GM18873 (cell line): Measurements from ENCODE around the gene PLEKHM3.

Experiments
- ATAC-seq: cut with Tn5 transposase; IDR thresholded peaks from one replicate; pipeline ENCODE4 v1.9.1; 2021; ENCODE audit warnings: mild to moderate bottlenecking, moderate library complexity, moderate number of reproducible peaks; ENCODE audit not compliant: unreplicated experiment, low FRiP score

Gene PLEKHM3

GRCh38 chr2:207868855-207869596 is 156.3 kb downstream of the PLEKHM3 start:
- no peak for ATAC-seq

DNA sequence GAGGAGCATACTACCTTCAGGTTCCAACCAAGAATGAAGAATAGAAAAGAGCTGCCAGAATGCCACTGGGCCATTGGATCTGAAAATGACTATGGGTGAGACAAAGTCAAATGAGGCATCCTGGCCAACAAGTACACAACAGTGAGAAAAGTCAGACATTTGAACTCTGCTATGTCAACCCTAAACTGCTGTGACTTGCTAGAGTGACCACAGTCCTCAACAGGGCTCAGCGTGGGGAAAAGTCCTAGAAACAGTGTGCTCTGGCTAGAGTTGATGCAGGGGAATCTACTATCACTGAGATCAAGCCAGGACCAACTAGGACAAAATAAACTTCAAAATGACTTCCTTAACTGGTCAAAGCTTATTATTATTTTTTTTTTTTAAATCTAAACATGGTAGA is 157.4 kb downstream of the PLEKHM3 start:
- ATAC-seq, result no peak

DNA sequence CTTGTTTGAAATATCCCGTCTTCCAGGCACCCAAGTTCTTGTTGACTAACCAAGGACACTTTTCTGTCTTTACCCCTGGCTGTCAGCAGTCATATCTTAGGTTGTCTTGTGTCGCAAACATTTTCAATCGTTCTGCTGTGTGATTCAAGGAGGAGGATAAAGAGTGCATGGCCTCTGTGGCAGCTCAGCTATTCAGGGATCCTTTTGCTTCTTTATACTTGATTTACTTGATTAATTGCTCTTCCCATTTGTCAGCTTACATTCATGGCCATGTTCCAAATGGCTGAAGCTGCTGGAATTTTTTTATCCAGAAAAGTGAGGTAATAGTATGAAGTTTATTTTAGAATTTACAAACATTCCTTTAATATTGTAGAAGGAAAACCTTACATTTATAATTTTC is 158.3 kb downstream of the PLEKHM3 start:
- no peak for ATAC-seq

- ATAC-seq, result no peak
Observed at GRCh38 chr2:207865210-207865609, 160.1 kb downstream of the PLEKHM3 start.

DNA sequence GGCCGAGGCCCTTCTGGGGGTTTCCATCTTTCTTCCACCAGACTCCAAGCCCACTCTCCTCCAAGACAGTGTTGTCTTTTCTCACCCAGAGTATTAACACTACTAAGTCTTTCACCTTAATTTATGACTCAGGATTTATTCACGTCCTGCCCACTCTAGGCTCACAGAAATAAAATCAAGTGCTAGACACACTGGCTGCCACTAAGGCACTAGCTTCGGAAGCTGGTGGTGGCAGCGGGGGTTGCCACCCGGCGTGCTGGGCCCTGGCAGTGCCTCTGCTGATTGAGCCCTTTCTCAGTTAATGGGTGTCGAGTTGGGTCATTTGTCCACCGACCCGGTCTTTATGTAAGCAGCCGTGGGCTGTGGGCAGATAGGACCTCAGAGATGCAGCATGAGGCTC is 162.0 kb downstream of the PLEKHM3 start:
- no peak for ATAC-seq

GRCh38 chr2:207861789-207862188 is 163.5 kb downstream of the PLEKHM3 start:
- ATAC-seq, result no peak

- ATAC-seq, result no peak
Observed at GRCh38 chr2:207860685-207861084, 164.6 kb downstream of the PLEKHM3 start.

GRCh38 chr2:207855591-207855990 is 169.7 kb downstream of the PLEKHM3 start:
- no peak for ATAC-seq

DNA sequence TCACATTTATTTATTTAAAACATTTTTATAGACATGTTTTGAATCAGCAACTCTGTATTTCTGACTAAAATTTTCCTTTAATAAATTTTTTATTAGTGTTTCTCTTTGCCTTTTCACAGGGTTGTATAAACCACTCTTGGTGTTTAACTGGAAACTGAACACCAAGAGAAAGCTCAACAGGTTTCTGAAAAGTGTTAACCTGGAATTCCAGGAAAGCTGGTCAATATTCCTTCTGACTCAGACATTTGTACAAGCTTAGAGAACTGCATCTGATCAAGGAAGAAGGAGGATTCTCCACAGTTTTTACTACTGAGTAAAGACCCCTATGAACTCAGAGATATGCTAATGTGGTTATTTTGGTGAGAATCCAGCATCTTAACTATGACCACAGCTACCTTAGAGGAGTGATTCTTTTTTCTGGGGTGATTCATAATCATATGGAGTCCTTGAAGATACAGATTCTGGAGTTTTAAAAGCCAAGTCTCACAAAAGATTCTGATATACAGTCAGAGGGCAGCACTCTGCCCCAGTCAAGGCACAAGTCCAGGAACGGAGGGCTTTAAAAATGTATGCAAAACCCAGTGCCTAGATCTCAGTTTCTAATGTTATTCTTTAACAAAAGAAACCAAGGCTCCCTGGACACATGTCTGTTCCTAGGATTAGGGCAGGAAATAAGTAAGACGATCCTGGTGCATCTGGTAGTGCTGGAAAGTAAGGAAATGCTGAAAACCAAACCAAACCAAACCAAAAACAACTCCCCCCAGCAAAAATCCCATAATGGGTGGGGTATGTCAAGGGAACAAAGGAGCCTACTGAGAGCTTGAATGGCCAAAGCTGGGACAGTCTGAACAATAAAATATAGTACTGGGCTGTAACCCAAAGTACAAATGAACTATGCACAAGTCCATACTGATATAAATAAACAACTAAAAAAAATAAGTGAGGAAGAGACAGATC is 170.6 kb downstream of the PLEKHM3 start:
- ATAC-seq, result no peak

- no peak for ATAC-seq
Observed at GRCh38 chr2:207852791-207853190, 172.5 kb downstream of the PLEKHM3 start.

- ATAC-seq, result no peak
Observed at GRCh38 chr2:207849443-207849842, 175.9 kb downstream of the PLEKHM3 start.

DNA sequence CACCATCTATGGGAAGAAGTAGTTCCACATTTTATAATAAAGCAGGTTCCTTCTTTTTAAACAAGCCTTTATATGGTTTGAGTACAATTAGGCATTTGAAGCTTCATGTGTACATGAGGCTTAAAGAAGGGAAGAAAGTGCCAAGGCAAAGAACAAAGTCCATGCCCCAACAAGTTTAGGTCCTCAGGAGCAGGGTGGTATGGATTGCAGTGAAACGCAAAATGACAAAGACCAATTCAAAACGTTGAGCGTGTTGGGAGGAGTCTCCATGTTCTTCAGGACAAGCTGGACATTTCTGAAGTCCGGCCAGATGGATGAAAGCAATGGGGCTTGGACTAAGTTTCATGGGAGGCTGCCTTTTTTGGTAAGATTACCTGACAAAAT is 176.8 kb downstream of the PLEKHM3 start:
- no peak for ATAC-seq

- ATAC-seq, result no peak
Observed at GRCh38 chr2:207847807-207848544, 177.4 kb downstream of the PLEKHM3 start.

- no peak for ATAC-seq
Observed at GRCh38 chr2:207847098-207847806, 178.1 kb downstream of the PLEKHM3 start.

GRCh38 chr2:207845202-207845864 is 180.0 kb downstream of the PLEKHM3 start:
- ATAC-seq, result no peak

- ATAC-seq, result no peak
Observed at GRCh38 chr2:207844648-207845047, 180.7 kb downstream of the PLEKHM3 start.

- no peak for ATAC-seq
Observed at GRCh38 chr2:207840101-207840500, 185.2 kb downstream of the PLEKHM3 start.

GRCh38 chr2:207839575-207839974 is 185.8 kb downstream of the PLEKHM3 start:
- no peak for ATAC-seq

DNA sequence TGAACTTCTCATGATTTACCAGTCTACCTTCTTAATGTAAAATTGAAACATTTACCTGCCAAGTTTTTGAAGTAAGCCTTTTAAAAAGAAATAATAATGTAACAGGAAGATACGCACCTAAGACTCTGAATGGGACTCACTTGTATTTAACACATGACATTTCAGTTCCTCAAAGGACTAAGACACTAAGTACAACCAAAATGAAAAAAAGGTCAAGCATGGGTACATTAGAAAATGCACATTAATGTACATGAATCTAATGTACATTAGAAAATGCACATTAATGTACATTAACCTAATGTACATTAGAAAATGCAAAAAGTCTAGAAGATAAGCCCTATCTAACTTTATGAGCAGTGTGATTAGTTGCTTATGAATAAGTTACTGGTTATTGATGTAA is 186.3 kb downstream of the PLEKHM3 start:
- no peak for ATAC-seq
